DND-41 (cell line): Measurements from ENCODE around the gene USP7.
"Not testable (repeated sequence)": the region's sequence is repeated elsewhere in the genome, so short reads cannot be mapped to it uniquely, and the experiment has no call there.

ENCODE experiments used
- EZH2 ChIP-seq: IDR thresholded peaks from 3 replicates; pipeline ENCODE4 v1.6.1; 2012; ENCODE audit warnings: borderline replicate concordance, low read depth, mild to moderate bottlenecking, moderate library complexity, low read length, inconsistent platforms; ENCODE audit not compliant: severe bottlenecking
- TF ChIP-seq, protein P1 (sequence below): IDR thresholded peaks from 2 replicates; pipeline ENCODE4 v1.5.1; 2012; ENCODE audit warnings: borderline replicate concordance, low read length, moderate library complexity, mild to moderate bottlenecking; ENCODE audit not compliant: poor library complexity, severe bottlenecking; ENCODE audit errors: extremely low read depth

DNA sequence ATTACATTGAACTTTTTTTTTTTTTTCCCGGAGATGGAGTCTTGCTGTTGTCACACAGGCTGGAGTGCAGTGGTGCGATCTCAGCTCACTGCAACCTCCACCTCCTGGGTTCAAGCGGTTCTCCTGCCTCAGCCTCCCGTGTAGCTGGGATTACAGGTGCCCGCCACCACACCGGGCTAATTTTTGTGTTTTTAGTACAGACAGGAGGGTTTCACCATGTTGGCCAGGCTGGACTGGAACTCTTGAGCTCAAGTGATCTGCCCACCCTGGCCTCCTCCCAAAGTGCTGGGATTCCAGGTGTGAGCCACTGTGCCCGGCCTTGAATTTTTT, 89.9 kb downstream of the USP7 start:
- TF ChIP-seq, protein P1, sequence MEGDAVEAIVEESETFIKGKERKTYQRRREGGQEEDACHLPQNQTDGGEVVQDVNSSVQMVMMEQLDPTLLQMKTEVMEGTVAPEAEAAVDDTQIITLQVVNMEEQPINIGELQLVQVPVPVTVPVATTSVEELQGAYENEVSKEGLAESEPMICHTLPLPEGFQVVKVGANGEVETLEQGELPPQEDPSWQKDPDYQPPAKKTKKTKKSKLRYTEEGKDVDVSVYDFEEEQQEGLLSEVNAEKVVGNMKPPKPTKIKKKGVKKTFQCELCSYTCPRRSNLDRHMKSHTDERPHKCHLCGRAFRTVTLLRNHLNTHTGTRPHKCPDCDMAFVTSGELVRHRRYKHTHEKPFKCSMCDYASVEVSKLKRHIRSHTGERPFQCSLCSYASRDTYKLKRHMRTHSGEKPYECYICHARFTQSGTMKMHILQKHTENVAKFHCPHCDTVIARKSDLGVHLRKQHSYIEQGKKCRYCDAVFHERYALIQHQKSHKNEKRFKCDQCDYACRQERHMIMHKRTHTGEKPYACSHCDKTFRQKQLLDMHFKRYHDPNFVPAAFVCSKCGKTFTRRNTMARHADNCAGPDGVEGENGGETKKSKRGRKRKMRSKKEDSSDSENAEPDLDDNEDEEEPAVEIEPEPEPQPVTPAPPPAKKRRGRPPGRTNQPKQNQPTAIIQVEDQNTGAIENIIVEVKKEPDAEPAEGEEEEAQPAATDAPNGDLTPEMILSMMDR, result not testable (repeated sequence)
- not testable (repeated sequence) for TF ChIP-seq EZH2
